Mucosa of stomach (tissue), 1 donor: Measurements from ENCODE around the gene CIDEC.

Source experiments
- H3K27me3 ChIP-seq: one replicate; pipeline ENCODE4 v1.7.0; 2013; ENCODE audit warnings: mild to moderate bottlenecking, low read length; ENCODE audit not compliant: control insufficient read depth, insufficient read depth
- H3K36me3 ChIP-seq: one replicate; pipeline ENCODE4 v1.7.0; 2013; ENCODE audit warnings: low read length; ENCODE audit not compliant: control insufficient read depth, insufficient read depth
- H3K4me1 ChIP-seq: one replicate; pipeline ENCODE4 v1.7.0; 2013; ENCODE audit warnings: mild to moderate bottlenecking, low read length; ENCODE audit not compliant: control insufficient read depth, insufficient read depth
- H3K4me3 ChIP-seq: one replicate; pipeline ENCODE4 v1.7.0; 2013; ENCODE audit warnings: low read length
- H3K9ac ChIP-seq: one replicate; pipeline ENCODE4 v1.7.0; 2013; ENCODE audit warnings: mild to moderate bottlenecking, low read length, moderate library complexity
- H3K9me3 ChIP-seq: one replicate; pipeline ENCODE4 v1.7.0; 2013; ENCODE audit warnings: mild to moderate bottlenecking, low read length, moderate library complexity; ENCODE audit not compliant: control insufficient read depth
- donor health status: Pancreatic carcinoma.

CIDEC gene

GRCh38 chr3:9831253-9831652 is 48.8 kb downstream of the CIDEC start:
- no peak overlapping the region for H3K9ac ChIP-seq
- peaks cover 20% of the 10 kb centered on the region for H3K36me3 ChIP-seq
- H3K27me3 ChIP-seq: no peaks in the 10 kb centered on the region
- no peaks in the 10 kb centered on the region for H3K4me1 ChIP-seq
- no peak overlapping the region for H3K4me3 ChIP-seq
- H3K9me3 ChIP-seq: no peaks in the 10 kb centered on the region

GRCh38 chr3:9828801-9829755 is 51.0 kb downstream of the CIDEC start:
- H3K27me3 ChIP-seq: no peaks in the 10 kb centered on the region
- H3K4me1 ChIP-seq: peaks cover 9% of the 10 kb centered on the region
- H3K36me3 ChIP-seq: peaks cover 13% of the 10 kb centered on the region
- no peaks in the 10 kb centered on the region for H3K9me3 ChIP-seq
- H3K4me3 ChIP-seq: no peak overlapping the region
- H3K9ac ChIP-seq: no peak overlapping the region

GRCh38 chr3:9826815-9827573 is 53.1 kb downstream of the CIDEC start:
- Histone ChIP-seq H3K36me3 (peaks cover 5% of the 10 kb centered on the region), H3K9ac (no peak overlapping the region), H3K4me3 (no peak overlapping the region), H3K27me3 (no peaks in the 10 kb centered on the region), H3K9me3 (no peaks in the 10 kb centered on the region), H3K4me1 (peaks cover 9% of the 10 kb centered on the region)

DNA sequence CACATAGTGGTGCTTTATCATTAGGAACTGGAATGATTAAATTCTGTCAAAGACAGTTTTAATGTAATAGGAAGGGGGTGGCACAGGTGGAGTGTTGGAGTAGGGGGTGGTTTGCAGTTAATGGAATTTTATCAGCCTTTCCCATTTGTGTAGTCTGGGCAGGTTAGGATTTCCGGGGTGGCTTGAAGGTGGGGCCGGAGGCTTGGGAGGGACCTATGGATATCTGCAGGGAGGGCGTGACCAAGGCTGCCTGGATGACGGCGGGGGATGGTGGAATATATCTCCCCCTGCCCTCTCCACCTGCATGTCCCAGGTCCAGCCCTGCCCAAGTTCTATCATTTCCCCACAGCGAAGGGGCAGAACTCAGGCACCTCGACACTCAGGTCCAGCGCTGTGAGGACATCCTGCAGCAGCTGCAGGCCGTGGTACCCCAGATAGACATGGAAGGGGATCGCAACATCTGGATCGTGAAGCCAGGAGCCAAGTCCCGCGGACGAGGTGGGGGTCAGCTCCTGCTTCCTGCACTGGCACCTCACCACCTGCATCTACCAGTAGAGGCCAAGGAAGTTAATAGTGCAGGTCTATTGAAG is 54.5 kb downstream of the CIDEC start:
- no peak overlapping the region for H3K4me3 ChIP-seq

GRCh38 chr3:9820946-9821345 is 59.1 kb downstream of the CIDEC start:
- Histone ChIP-seq H3K9ac (no peak overlapping the region), H3K4me1 (peaks cover 9% of the 10 kb centered on the region), H3K36me3 (no peaks in the 10 kb centered on the region), H3K27me3 (no peaks in the 10 kb centered on the region), H3K4me3 (no peak overlapping the region), H3K9me3 (no peaks in the 10 kb centered on the region)

More for the DNA sequence above, 54.5 kb downstream of the CIDEC start:
- Histone ChIP-seq H3K9me3 (no peaks in the 10 kb centered on the region), H3K4me1 (peaks cover 9% of the 10 kb centered on the region), H3K9ac (no peak overlapping the region), H3K27me3 (no peaks in the 10 kb centered on the region), H3K36me3 (peaks cover 5% of the 10 kb centered on the region)

DNA sequence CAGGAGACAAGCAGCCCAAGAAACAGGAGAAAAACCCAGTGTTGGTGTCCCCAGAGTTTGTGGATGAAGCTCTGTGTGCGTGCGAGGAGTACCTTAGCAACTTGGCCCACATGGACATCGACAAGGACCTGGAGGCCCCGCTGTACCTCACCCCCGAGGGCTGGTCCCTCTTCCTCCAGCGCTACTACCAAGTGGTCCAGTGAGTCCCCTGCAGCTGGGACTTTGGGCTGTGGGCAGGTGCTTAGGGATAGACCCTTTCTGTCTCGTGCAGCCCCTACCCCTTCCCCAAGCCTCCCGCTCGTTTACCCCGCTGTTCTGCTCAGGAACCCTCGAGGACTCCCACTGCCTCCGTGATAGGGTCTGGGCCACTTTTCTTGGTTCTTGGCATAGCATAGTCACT is 59.5 kb downstream of the CIDEC start:
- Histone ChIP-seq H3K4me1 (peaks cover 6% of the 10 kb centered on the region), H3K4me3 (no peak overlapping the region), H3K9me3 (no peaks in the 10 kb centered on the region), H3K9ac (no peak overlapping the region), H3K36me3 (no peaks in the 10 kb centered on the region), H3K27me3 (no peaks in the 10 kb centered on the region)

DNA sequence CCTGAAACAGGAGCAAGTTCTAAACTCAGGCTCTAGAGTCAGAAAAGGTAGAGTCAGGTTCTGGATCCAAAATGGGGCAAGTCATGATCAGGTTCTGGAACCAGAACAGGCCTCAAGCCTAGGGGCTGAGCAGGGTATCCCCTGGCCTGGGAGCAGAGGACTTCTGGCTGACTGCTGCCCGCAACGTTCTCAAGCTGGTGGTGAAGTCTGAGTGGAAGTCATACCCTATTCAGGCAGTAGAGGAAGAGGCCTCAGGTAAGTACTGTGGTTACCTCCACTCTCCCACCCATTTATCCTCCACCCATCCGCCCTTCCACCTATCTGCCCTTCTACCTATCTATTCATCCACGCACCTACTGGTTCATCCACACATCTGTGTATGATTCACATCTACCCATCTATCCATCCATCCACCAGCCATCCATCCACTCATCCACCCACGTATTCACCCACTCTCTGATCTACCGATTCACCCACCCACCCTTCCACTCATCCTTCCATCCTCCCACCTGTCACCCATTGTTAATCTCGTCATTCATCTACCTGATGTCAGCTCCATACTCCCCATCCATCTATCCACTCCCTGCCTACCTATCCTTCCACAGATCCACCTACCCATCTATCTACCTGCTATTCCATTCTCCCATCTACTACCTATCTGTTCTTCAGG is 61.3 kb downstream of the CIDEC start:
- Histone ChIP-seq H3K9ac (no peak overlapping the region), H3K27me3 (no peaks in the 10 kb centered on the region), H3K9me3 (no peaks in the 10 kb centered on the region), H3K4me3 (no peak overlapping the region), H3K4me1 (no peaks in the 10 kb centered on the region), H3K36me3 (no peaks in the 10 kb centered on the region)

GRCh38 chr3:9817436-9817835 is 62.6 kb downstream of the CIDEC start:
- Histone ChIP-seq H3K4me3 (no peak overlapping the region), H3K4me1 (no peaks in the 10 kb centered on the region), H3K36me3 (no peaks in the 10 kb centered on the region), H3K27me3 (no peaks in the 10 kb centered on the region), H3K9ac (no peak overlapping the region), H3K9me3 (no peaks in the 10 kb centered on the region)
